Measurements from ENCODE around the gene SULT4A1.

The SULT4A1 gene
- long read RNA-seq, result 0 reads

- no peak for DNase-seq (ENCODE audit: low read depth in 1 of 2, low spot score in 1 of 2)
- Histone ChIP-seq H3K27ac (replicated peaks) (no peak within 1 kb of the TSS), H3K4me3 (replicated peaks; ENCODE audit: insufficient read depth, low read length) (no peak within 1 kb of the TSS), H3K27me3 (ENCODE audit: insufficient read depth, poor library complexity, severe bottlenecking) (peaks cover 4% of the 10 kb centered on the region)
- TF ChIP-seq CTCF (IDR thresholded peaks at IDR 0.05; ENCODE audit: insufficient read depth, low read length) (no peak), GABPA (IDR thresholded peaks at IDR 0.05; ENCODE audit: low read depth) (no peak), SPI1 (IDR thresholded peaks at IDR 0.05; ENCODE audit: borderline replicate concordance, low read depth) (no peak), REST (IDR thresholded peaks at IDR 0.05; ENCODE audit: insufficient replicate concordance, low read depth) (no peak), POLR2AphosphoS5 (IDR thresholded peaks at IDR 0.05; ENCODE audit: low read depth) (no peak)
These were observed at the start of gene SULT4A1 for GRCh38 chr22:43862074-43862881. Gene SULT4A1, minus strand, starts transcription at chr22:43862513. Its CDS starts 131 bp downstream, at chr22:43862382.

- Histone ChIP-seq H3K27ac (replicated peaks) (no peak overlapping the region), H3K27me3 (ENCODE audit: insufficient read depth, poor library complexity, severe bottlenecking) (no peaks in the 10 kb centered on the region), H3K4me3 (replicated peaks; ENCODE audit: insufficient read depth, low read length) (no peak overlapping the region)
- TF ChIP-seq GABPA (IDR thresholded peaks at IDR 0.05; ENCODE audit: low read depth) (no peak), SPI1 (IDR thresholded peaks at IDR 0.05; ENCODE audit: borderline replicate concordance, low read depth) (no peak), POLR2AphosphoS5 (IDR thresholded peaks at IDR 0.05; ENCODE audit: low read depth) (no peak), CTCF (IDR thresholded peaks at IDR 0.05; ENCODE audit: insufficient read depth, low read length) (no peak), REST (IDR thresholded peaks at IDR 0.05; ENCODE audit: insufficient replicate concordance, low read depth) (no peak)
- DNase-seq (ENCODE audit: low read depth in 1 of 2, low spot score in 1 of 2), result no peak
These were observed 49.0 kb upstream of the SULT4A1 start for GRCh38 chr22:43911351-43911750.

- no peak overlapping the region for H3K4me3 ChIP-seq (replicated peaks; ENCODE audit: insufficient read depth, low read length)
- no peak for DNase-seq (ENCODE audit: low read depth in 1 of 2, low spot score in 1 of 2)
- H3K27me3 ChIP-seq (ENCODE audit: insufficient read depth, poor library complexity, severe bottlenecking), result no peaks in the 10 kb centered on the region
- no peak for TF ChIP-seq POLR2AphosphoS5 (IDR thresholded peaks at IDR 0.05; ENCODE audit: low read depth)
- TF ChIP-seq REST (IDR thresholded peaks at IDR 0.05; ENCODE audit: insufficient replicate concordance, low read depth), result no peak
- TF ChIP-seq SPI1 (IDR thresholded peaks at IDR 0.05; ENCODE audit: borderline replicate concordance, low read depth), result no peak
- TF ChIP-seq GABPA (IDR thresholded peaks at IDR 0.05; ENCODE audit: low read depth), result no peak
- no peak for TF ChIP-seq CTCF (IDR thresholded peaks at IDR 0.05; ENCODE audit: insufficient read depth, low read length)
- no peak overlapping the region for H3K27ac ChIP-seq (replicated peaks)
These were observed 47.9 kb upstream of the SULT4A1 start for GRCh38 chr22:43910178-43910695.
